LHCN-M2 (cell line): ENCODE measurements around the gene GPC6. TPM values are rescaled to one million over a fixed set of nuclear protein-coding genes. Genes with fewer than 3 reads are reported as not detected.

Source experiments
- DNase-seq: peaks from one replicate; pipeline ENCODE4 v3.0.0-alpha.2; 2012; ENCODE audit warnings: low read depth
- total RNA-seq: library from RNA; depleted of rRNA; stranded (reverse); fragments of >200 nt; gene quantifications from 2 replicates; pipeline ENCODE4 v1.2.3, GENCODE V29; 2014

Gene GPC6
- total RNA-seq, 1 experiment from 2014 or later = 17.0 TPM

- DNase-seq = peak; percentile 12
Observed at GRCh38 chr13:93561576-93562225, 335.1 kb downstream of the GPC6 start.

DNA sequence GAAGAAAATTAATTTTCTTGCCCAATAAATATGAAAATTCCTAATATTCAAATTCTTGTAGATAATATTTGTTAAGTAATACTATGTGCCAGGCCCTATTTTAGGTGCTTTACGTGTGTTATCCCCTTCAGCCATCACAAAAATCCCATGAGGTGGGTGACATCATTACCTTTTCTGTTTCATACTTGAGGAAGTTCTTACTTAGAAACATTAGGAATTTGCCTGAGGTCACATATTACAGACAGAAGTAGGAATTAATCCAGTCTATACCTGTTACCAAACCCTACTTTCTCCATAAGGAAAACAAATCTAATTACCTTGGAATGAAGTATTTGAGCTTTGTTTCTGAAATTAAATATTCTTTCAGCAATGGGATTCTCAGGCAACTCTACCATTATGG is 336.1 kb downstream of the GPC6 start:
- no peak for DNase-seq

DNA sequence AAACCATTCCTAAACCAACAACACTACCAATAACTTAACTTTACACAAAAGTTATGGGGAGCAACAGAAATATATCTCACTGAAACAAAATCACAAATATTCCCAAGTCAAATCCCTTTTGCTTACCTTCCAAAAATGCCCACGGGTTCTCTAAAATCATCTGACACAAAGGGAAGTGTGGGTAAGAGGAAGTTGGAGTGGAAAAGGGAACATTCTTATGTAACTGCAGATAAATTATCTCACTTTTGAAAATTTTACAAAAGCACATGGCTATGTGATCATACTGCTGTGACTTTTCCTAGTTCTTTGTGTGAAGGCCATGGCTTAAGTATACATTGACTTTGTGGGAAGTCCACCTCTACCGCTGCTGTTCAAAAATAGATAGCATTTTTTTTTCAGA is 350.5 kb downstream of the GPC6 start:
- no peak for DNase-seq

- DNase-seq = no peak
Observed at GRCh38 chr13:93589788-93590187, 363.2 kb downstream of the GPC6 start.

DNA sequence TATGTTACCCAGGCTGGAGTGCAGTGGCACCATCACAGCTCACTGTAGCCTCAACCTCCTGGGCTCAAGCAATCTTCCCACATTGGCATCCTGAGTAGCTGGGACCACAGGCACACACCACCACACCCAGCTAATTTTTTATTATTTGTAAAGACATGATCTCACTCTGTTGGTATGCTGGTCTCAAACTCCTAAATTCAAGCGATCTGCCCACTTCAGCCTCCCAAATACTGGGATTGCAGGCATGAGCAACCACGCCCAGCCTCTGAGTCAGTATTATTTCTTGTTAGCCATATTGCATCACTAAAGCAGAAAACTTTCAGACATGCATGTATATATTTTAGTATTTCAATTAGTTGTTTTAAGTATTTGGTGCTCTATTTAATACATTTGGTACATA is 376.4 kb downstream of the GPC6 start:
- DNase-seq = peak; percentile 88

GRCh38 chr13:93614776-93615175 is 388.2 kb downstream of the GPC6 start:
- DNase-seq = no peak

GRCh38 chr13:93620181-93620765 is 393.7 kb downstream of the GPC6 start:
- DNase-seq = peak; percentile 32

DNA sequence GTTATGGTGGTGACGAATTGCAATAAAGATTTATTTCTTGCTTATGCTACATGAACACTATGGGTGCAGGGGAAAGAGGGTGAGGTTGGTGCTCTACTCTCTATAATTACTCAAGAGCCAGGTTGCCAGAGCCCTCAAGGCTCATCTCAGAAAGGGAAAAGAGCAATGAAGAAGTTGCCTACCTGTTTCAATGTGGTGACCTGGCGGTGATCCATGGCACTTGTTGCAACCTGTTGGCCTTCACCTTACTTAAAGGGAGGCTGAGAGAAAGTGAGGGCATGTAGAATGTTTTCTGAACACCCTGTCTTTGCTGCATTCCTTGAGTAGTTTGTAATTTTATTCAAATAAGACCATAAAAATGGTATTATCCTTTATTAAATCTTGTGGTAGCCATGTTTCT is 394.4 kb downstream of the GPC6 start:
- DNase-seq = no peak

DNA sequence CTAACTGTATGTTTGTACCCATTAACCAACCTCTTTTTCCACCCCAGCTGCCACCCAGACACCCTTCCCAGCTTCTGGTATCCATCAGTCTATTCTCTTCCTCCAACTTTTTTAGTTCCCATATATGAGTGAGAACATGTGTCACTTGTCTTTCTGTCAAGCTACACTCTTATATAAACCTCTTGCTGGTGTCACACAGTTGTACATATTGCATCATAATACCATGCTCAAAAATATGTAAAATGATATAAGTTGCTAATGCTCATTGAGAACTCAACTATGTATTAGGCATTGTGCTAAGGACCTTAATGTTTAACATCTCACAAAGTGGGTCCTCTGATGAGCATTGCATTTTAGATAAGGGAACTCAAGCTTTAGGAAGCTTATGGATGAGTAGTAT is 395.4 kb downstream of the GPC6 start:
- no peak for DNase-seq

- DNase-seq = peak; percentile 61
Observed at GRCh38 chr13:93624311-93624777, 397.7 kb downstream of the GPC6 start.

GRCh38 chr13:93625536-93625935 is 398.9 kb downstream of the GPC6 start:
- DNase-seq = peak; percentile 41

DNA sequence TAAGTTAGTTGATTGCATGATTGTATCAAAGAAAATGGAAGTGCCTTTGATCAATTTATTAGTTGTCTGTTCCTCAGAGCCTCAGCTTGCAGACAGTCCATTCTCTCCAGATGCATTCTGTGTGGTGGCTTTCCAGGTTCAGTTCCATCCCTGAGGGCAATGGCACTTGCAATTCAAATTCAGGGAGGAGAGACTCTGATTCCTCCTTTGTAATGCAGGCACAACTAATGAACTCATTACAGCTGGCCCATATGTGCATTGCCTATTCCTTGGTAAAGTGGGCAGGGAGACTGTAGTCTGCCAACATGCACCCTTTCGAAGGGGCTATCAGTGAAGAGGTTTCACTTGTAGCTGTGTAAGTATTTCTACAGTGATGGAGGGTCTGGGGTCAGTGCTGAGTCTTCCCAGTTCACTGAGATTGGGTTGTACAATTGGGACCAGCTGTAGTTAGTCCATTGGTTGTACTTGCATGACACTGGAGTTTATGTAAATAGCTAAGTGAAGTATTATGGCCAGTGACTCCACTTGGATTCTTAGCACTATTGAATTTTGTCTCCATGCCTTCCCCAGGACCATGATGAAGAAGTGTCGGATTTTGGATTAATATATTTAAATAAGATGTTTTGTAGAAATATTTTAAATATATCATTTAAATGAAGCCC is 401.7 kb downstream of the GPC6 start:
- DNase-seq = no peak

- DNase-seq = peak; percentile 80
Observed at GRCh38 chr13:93635616-93636032, 409.0 kb downstream of the GPC6 start.

GRCh38 chr13:93637852-93638251 is 411.2 kb downstream of the GPC6 start:
- no peak for DNase-seq

GRCh38 chr13:93640452-93640851 is 413.8 kb downstream of the GPC6 start:
- no peak for DNase-seq

DNA sequence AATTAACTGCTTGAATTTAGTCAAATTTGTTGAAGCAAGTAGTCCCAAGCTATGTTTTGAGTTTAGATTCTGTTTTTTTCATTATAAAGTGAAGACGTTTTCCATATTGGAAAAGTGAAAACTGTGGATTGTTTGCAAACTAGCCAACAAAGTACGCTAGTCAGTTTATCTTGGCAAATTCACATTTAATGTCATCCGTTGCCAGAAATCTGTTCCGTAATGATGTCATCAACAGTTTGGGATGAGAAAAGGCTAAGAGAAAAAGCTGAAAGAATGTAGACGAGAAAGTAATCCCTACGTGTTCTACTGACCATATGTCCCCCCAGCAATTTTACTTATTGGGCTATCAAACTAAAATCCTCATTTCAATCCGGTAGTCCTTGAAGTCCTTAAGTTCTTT is 419.6 kb downstream of the GPC6 start:
- no peak for DNase-seq

GRCh38 chr13:93649496-93649895 is 422.9 kb downstream of the GPC6 start:
- DNase-seq = no peak

DNA sequence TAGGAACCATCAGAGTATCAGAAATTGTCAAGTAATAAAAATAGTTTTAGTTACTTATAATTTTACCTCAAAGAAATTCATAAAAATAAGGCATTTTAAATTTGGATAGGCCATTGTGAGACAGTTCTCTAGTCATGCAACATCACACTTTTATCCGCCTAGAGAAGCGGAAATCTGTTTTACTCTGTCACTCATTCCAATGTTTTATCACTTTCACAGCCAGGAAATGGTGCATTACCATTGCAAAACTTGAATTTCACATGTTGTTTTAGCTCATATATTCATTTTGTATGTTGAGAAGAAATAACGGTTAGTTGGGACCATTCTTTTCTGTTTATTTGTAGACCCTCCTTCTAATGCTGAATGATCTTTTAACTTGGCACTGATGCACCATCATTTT is 427.2 kb downstream of the GPC6 start:
- no peak for DNase-seq

DNA sequence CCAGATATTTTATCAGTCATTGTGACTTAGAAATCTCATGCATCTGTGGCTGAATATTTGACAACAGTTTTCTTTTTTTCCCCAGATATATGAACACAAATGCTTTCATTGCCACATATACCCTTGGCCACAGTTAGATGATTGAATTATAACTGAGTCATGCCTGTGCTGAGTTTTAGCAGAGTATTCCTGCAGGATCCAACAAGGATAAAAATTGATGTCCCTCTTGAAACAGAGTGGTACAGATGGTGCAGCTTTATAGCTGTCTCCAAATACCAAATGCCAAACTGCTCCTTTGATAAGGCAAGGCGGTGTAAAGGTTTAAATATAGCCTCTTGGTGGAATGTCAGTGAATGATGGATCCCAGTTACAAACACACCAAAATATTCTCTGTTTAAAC is 428.5 kb downstream of the GPC6 start:
- no peak for DNase-seq

DNA sequence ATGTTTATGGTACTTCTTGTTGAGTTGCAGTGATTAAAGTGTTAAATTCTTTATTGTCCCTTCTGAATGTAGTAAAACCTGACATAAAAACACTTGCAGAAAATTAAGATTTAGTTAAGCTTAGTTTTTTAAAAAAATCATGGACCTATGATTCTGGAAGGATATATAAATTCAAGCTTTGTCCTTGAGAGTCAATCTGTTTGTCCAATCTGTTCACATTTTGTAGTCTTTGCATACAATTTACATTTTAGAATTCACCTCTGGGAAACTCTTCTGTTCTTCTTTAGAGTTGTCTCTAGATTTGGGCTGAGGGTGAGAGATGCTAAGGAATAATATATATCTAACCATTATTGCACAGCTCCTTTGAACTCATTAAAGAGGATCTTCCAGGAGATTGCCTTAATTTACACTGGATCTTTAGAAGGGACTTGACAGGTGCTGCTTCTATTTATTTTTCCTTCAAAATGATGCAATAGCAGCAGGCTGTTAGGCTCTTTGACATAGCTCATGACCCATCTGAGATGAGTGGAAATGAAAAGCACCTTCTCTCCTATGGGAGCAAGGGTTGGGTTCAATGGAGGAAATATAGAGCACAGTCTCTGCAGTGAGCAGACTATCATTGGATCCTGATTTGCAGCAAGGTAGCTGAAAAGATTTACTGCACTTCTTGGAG is 433.9 kb downstream of the GPC6 start:
- DNase-seq = no peak

- DNase-seq = no peak
Observed at GRCh38 chr13:93670866-93671265, 444.3 kb downstream of the GPC6 start.

DNA sequence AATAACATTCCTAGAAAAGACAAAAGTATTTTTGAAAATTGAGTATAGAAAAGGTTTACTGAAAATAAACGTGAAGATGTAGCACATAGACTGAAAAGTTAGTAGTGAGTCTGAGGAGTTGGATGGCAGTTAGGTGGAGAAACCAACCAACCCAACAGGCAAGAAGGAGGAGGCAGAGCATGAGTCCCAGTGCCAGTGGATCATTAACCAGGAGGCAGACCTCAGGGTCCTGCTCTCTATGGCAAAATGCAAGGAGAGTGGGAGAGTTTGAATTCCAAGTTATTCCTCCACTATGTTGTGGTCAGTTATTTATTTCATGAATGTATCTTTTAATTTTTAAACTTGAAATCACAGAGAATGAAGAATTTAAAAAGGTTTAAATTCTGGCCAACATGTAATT is 446.4 kb downstream of the GPC6 start:
- DNase-seq = no peak
